ACC112 (cell line): Measurements from ENCODE around the gene FBXL13.
"Not testable (repeated sequence)": the region's sequence is repeated elsewhere in the genome, so short reads cannot be mapped to it uniquely, and the experiment has no call there.

Source experiments
- H2AFZ ChIP-seq: fragments of 200-600 bp; sonication (generic); one replicate; pipeline ENCODE4 v1.6.0; 2017; ENCODE audit warnings: antibody characterized with exemption, low read length; ENCODE audit not compliant: unreplicated experiment
- H3K27ac ChIP-seq: fragments of 200-600 bp; sonication (generic); 2 replicates; pipeline ENCODE4 v1.5.1; 2014; ENCODE audit warnings: low read depth, mild to moderate bottlenecking, antibody characterized with exemption, low read length, moderate library complexity
- H3K27me3 ChIP-seq: fragments of 200-600 bp; sonication (generic); 2 replicates; pipeline ENCODE4 v1.6.1; 2014; ENCODE audit warnings: mild to moderate bottlenecking, antibody characterized with exemption, low read length, moderate library complexity, mixed read lengths; ENCODE audit not compliant: insufficient read depth
- H3K36me3 ChIP-seq: fragments of 200-600 bp; sonication (generic); 2 replicates; pipeline ENCODE4 v1.6.1; 2016; ENCODE audit warnings: mild to moderate bottlenecking, antibody characterized with exemption, low read length, moderate library complexity, mixed read lengths; ENCODE audit not compliant: insufficient read depth
- H3K4me1 ChIP-seq: fragments of 200-600 bp; sonication (generic); one replicate; pipeline ENCODE4 v1.6.1; 2016; ENCODE audit warnings: low read length, mixed read lengths; ENCODE audit not compliant: insufficient read depth, unreplicated experiment, control insufficient read depth
- H3K4me3 ChIP-seq: fragments of 200-600 bp; sonication (generic); 2 replicates; pipeline ENCODE4 v1.5.1; 2014; ENCODE audit warnings: mild to moderate bottlenecking, low read depth, low read length
- H3K79me2 ChIP-seq: fragments of 200-600 bp; sonication (generic); one replicate; pipeline ENCODE4 v1.6.0; 2016; ENCODE audit warnings: low read length; ENCODE audit not compliant: control insufficient read depth, unreplicated experiment, insufficient read depth

Gene FBXL13

GRCh38 chr7:102842284-102842683, 232.3 kb downstream of the FBXL13 start:
- no peaks in the 10 kb centered on the region for H3K36me3 ChIP-seq

GRCh38 chr7:102841290-102841689, 233.3 kb downstream of the FBXL13 start:
- Histone ChIP-seq H3K4me1 (peaks cover 11% of the 10 kb centered on the region), H3K4me3 (no peak overlapping the region), H2AFZ (no peak overlapping the region), H3K27me3 (no peaks in the 10 kb centered on the region), H3K36me3 (no peaks in the 10 kb centered on the region), H3K79me2 (no peaks in the 10 kb centered on the region), H3K27ac (no peak overlapping the region)

More at GRCh38 chr7:102842284-102842683, 232.3 kb downstream of the FBXL13 start:
- Histone ChIP-seq H3K4me1 (peaks cover 2% of the 10 kb centered on the region), H3K27me3 (no peaks in the 10 kb centered on the region), H3K4me3 (no peak overlapping the region), H3K79me2 (no peaks in the 10 kb centered on the region), H3K27ac (no peak overlapping the region), H2AFZ (no peak overlapping the region)

- Histone ChIP-seq H3K27ac (no peak overlapping the region), H3K4me3 (no peak overlapping the region), H2AFZ (no peak overlapping the region), H3K79me2 (no peaks in the 10 kb centered on the region), H3K4me1 (peaks cover 17% of the 10 kb centered on the region), H3K36me3 (no peaks in the 10 kb centered on the region), H3K27me3 (no peaks in the 10 kb centered on the region)
Measured at GRCh38 chr7:102840404-102840803, 234.2 kb downstream of the FBXL13 start.

GRCh38 chr7:102838572-102839101, 236.0 kb downstream of the FBXL13 start:
- not testable (repeated sequence) for H2AFZ ChIP-seq, H3K79me2 ChIP-seq, H3K27ac ChIP-seq, H3K27me3 ChIP-seq, H3K4me3 ChIP-seq, H3K36me3 ChIP-seq
- H3K4me1 ChIP-seq, result peaks cover 27% of the 10 kb centered on the region

- H3K79me2 ChIP-seq, result no peaks in the 10 kb centered on the region
- no peak overlapping the region for H3K27ac ChIP-seq
- H3K27me3 ChIP-seq, result no peaks in the 10 kb centered on the region
- no peak overlapping the region for H3K4me3 ChIP-seq
- H3K4me1 ChIP-seq, result peaks cover 27% of the 10 kb centered on the region
- no peaks in the 10 kb centered on the region for H3K36me3 ChIP-seq
- no peak overlapping the region for H2AFZ ChIP-seq
Measured at GRCh38 chr7:102837802-102838201, 236.8 kb downstream of the FBXL13 start.

- H3K36me3 ChIP-seq, result no peaks in the 10 kb centered on the region
- H3K27ac ChIP-seq, result peak overlapping the region; percentile 10; the same call in 1 of the 2 replicates
- H2AFZ ChIP-seq, result no peak overlapping the region
- peaks cover 27% of the 10 kb centered on the region for H3K4me1 ChIP-seq
- no peaks in the 10 kb centered on the region for H3K27me3 ChIP-seq
- H3K79me2 ChIP-seq, result no peaks in the 10 kb centered on the region
- H3K4me3 ChIP-seq, result no peak overlapping the region
Measured at GRCh38 chr7:102836977-102837376, 237.6 kb downstream of the FBXL13 start.

GRCh38 chr7:102836191-102836919, 238.2 kb downstream of the FBXL13 start:
- Histone ChIP-seq H3K27ac (peak overlapping the region; percentile 67), H3K79me2 (no peaks in the 10 kb centered on the region), H3K4me3 (peak overlapping the region; percentile 8; the same call in 1 of the 2 replicates), H3K4me1 (peaks cover 27% of the 10 kb centered on the region), H2AFZ (no peak overlapping the region), H3K36me3 (no peaks in the 10 kb centered on the region), H3K27me3 (no peaks in the 10 kb centered on the region)

GRCh38 chr7:102834999-102835398, 239.6 kb downstream of the FBXL13 start:
- Histone ChIP-seq H3K79me2 (no peaks in the 10 kb centered on the region), H2AFZ (no peak overlapping the region), H3K4me1 (peaks cover 27% of the 10 kb centered on the region), H3K36me3 (no peaks in the 10 kb centered on the region), H3K4me3 (0 out of 2 replicates have a peak overlapping the region, but pooled peaks have one; percentile 19), H3K27me3 (no peaks in the 10 kb centered on the region), H3K27ac (peak overlapping the region; percentile 51)

GRCh38 chr7:102834466-102834865, 240.1 kb downstream of the FBXL13 start:
- no peak overlapping the region for H3K4me3 ChIP-seq
- H3K4me1 ChIP-seq, result peaks cover 27% of the 10 kb centered on the region
- H2AFZ ChIP-seq, result no peak overlapping the region
- H3K79me2 ChIP-seq, result no peaks in the 10 kb centered on the region
- H3K27ac ChIP-seq, result peak overlapping the region; percentile 34; the same call in 1 of the 2 replicates
- no peaks in the 10 kb centered on the region for H3K36me3 ChIP-seq
- H3K27me3 ChIP-seq, result no peaks in the 10 kb centered on the region

GRCh38 chr7:102833343-102833742, 241.3 kb downstream of the FBXL13 start:
- H3K4me1 ChIP-seq, result peaks cover 31% of the 10 kb centered on the region
- no peaks in the 10 kb centered on the region for H3K79me2 ChIP-seq
- H3K36me3 ChIP-seq, result no peaks in the 10 kb centered on the region
- no peak overlapping the region for H2AFZ ChIP-seq
- no peak overlapping the region for H3K4me3 ChIP-seq
- no peak overlapping the region for H3K27ac ChIP-seq
- no peaks in the 10 kb centered on the region for H3K27me3 ChIP-seq

- H3K4me1 ChIP-seq, result peaks cover 31% of the 10 kb centered on the region
- H2AFZ ChIP-seq, result no peak overlapping the region
- H3K79me2 ChIP-seq, result no peaks in the 10 kb centered on the region
- H3K27me3 ChIP-seq, result no peaks in the 10 kb centered on the region
- no peak overlapping the region for H3K4me3 ChIP-seq
- H3K27ac ChIP-seq, result no peak overlapping the region
- no peaks in the 10 kb centered on the region for H3K36me3 ChIP-seq
Measured at GRCh38 chr7:102832674-102833073, 241.9 kb downstream of the FBXL13 start.
